ENCODE measurements around the gene PEG3. TPM values are rescaled to one million over a fixed set of nuclear protein-coding genes. Genes with fewer than 3 reads are reported as not detected.

Gene PEG3
- total RNA-seq, 1 donor from 2014 or later = 181 TPM

GRCh38 chr19:56810260-56810659 lies 30.3 kb downstream of the PEG3 start:
- DNase-seq (ENCODE audit: low spot score) = no peak

- DNase-seq (ENCODE audit: low spot score) = no peak
Measured at GRCh38 chr19:56808717-56809392, 31.7 kb downstream of the PEG3 start.

GRCh38 chr19:56806639-56807038 lies 33.9 kb downstream of the PEG3 start:
- DNase-seq (ENCODE audit: low spot score) = no peak

Other genes with a start within 250 kb of the PEG3 start
- gene ZNF71, start 245.4 kb downstream of the PEG3 start, total RNA-seq (ENCODE audit: insufficient read depth, low replicate concordance) = 5.8 TPM
- 3.4 TPM for gene SMIM17, start 197.6 kb downstream of the PEG3 start, total RNA-seq (ENCODE audit: insufficient read depth, low replicate concordance)
- gene ZNF835, start 169.0 kb downstream of the PEG3 start, total RNA-seq (ENCODE audit: insufficient read depth, low replicate concordance) = 1.2 TPM
- 24.1 TPM for gene ZIM2, start within 50 bp of the PEG3 start, total RNA-seq (ENCODE audit: insufficient read depth, low replicate concordance)

All from umbilical cord (tissue), 2 donors.